ENCODE results near the gene ARL5B. TPM values are rescaled to one million over a fixed set of nuclear protein-coding genes. Genes with fewer than 3 reads are reported as not detected.

Gene ARL5B
- total and polyA plus RNA-seq, 2 of the 8 experiments (the other 6 are each of a cell fraction or from before 2014, with no cell fraction given), result 8.4 to 52.1 TPM

GRCh38 chr10:18651324-18652007 lies 7.8 kb upstream of the ARL5B start, which contains the start of gene NSUN6 (continued):
- peak; percentile 97 for TF ChIP-seq CREB1 (IDR thresholded peaks at IDR 0.05)
- no peak for TF ChIP-seq SIRT6 (IDR thresholded peaks at IDR 0.05; ENCODE audit: low read length)
- TF ChIP-seq SP1 (IDR thresholded peaks at IDR 0.05; ENCODE audit: low read depth, low read length), result peak; percentile 66; the same call in 1 of the 2 replicates
- TF ChIP-seq RNF2 (IDR thresholded peaks at IDR 0.05; ENCODE audit: borderline replicate concordance, low read depth, low read length, missing control alignments, poor library complexity, severe bottlenecking), result no peak
- TF ChIP-seq KDM1A (IDR thresholded peaks at IDR 0.05; ENCODE audit: borderline replicate concordance, low read length), result peak; percentile 32; the same call in 1 of the 2 replicates
- TF ChIP-seq JUND (IDR thresholded peaks at IDR 0.05; ENCODE audit: low read length), result 0 out of 2 replicates have a peak, but pooled peaks have one; percentile 7
- no peak for TF ChIP-seq SIX5 (IDR thresholded peaks at IDR 0.05; ENCODE audit: low read depth, low read length)
- TF ChIP-seq NRF1 (IDR thresholded peaks at IDR 0.05; ENCODE audit: low read depth, low read length), result no peak
- TF ChIP-seq, protein P1, sequence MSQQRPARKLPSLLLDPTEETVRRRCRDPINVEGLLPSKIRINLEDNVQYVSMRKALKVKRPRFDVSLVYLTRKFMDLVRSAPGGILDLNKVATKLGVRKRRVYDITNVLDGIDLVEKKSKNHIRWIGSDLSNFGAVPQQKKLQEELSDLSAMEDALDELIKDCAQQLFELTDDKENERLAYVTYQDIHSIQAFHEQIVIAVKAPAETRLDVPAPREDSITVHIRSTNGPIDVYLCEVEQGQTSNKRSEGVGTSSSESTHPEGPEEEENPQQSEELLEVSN (IDR thresholded peaks at IDR 0.05), result no peak
- TF ChIP-seq BRCA1 (IDR thresholded peaks at IDR 0.05; ENCODE audit: low read depth, low read length), result no peak
- TF ChIP-seq RBBP5 (IDR thresholded peaks at IDR 0.05; ENCODE audit: borderline replicate concordance, low read depth, low read length), result no peak; the same call in 1 of the 2 replicates
- TF ChIP-seq SIN3A (conservative IDR thresholded peaks at IDR 0.05 in 1 of 2, IDR thresholded peaks at IDR 0.05 in 1 of 2; ENCODE audit: low read depth in 1 of 2, low read length in 2 of 2), result peak; percentile 90 to 97; a peak in 3 of 4 replicates
- no peak for TF ChIP-seq POU5F1 (IDR thresholded peaks at IDR 0.05; ENCODE audit: low read depth, low read length)
- no peak for TF ChIP-seq CHD2 (IDR thresholded peaks at IDR 0.05; ENCODE audit: low read length)
- TF ChIP-seq TAF7 (optimal IDR thresholded peaks at IDR 0.05; ENCODE audit: borderline replicate concordance, low read depth, low read length), result peak; percentile 35
- TF ChIP-seq, protein P2, sequence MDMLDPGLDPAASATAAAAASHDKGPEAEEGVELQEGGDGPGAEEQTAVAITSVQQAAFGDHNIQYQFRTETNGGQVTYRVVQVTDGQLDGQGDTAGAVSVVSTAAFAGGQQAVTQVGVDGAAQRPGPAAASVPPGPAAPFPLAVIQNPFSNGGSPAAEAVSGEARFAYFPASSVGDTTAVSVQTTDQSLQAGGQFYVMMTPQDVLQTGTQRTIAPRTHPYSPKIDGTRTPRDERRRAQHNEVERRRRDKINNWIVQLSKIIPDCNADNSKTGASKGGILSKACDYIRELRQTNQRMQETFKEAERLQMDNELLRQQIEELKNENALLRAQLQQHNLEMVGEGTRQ (IDR thresholded peaks at IDR 0.05; ENCODE audit: low read length), result no peak
- TF ChIP-seq YY1 (IDR thresholded peaks at IDR 0.05; ENCODE audit: low read depth, low read length), result no peak
- TF ChIP-seq TAF1 (IDR thresholded peaks at IDR 0.05; ENCODE audit: low read depth, low read length), result peak; percentile 69; the same call in 1 of the 2 replicates

Data from H1 (cell line).